IMR-90 (cell line): ENCODE results near the gene EHMT1. TPM values are rescaled to one million over a fixed set of nuclear protein-coding genes. Genes with fewer than 3 reads are reported as not detected.

Experiments
- ATAC-seq: fragments of 200-7000 bp; cut with Tn5 transposase; 2 replicates; pipeline ENCODE4 v1.9.1; 2020; ENCODE audit warnings: low read depth, mild to moderate bottlenecking, moderate library complexity
- BruUV-seq: library from RNA; stranded (reverse); fragments of 400-500 nt; replicated peaks from 2 replicates; lab custom pipeline; 2021; lab: Mats Ljungman, UMichigan
- CTCF ChIA-PET: fragments of 300-600 bp; formaldehyde crosslinking; extraction: SDS; loops from one replicate; lab custom pipeline; 2021; ENCODE audit warnings: antibody characterized with exemption; lab: Yijun Ruan, JAX
- POLR2A ChIA-PET: fragments of 300-600 bp; sonication (Branson Sonifier 250); formaldehyde crosslinking; loops from one replicate; lab custom pipeline; 2022; ENCODE audit warnings: antibody characterized with exemption; ENCODE audit not compliant: unreplicated experiment; lab: Charles Lee
- DNase-seq: peaks from one replicate; pipeline ENCODE4 v3.0.0; 2013
- H2AFZ ChIP-seq: replicated peaks from 2 replicates; pipeline ENCODE3; 2013; ENCODE audit warnings: low read length, mild to moderate bottlenecking; ENCODE audit not compliant: poor library complexity
- H2AK5ac ChIP-seq: 2 replicates; pipeline ENCODE4 v1.6.1; 2013; ENCODE audit warnings: low read depth, low read length, inconsistent platforms
- H2AK9ac ChIP-seq: replicated peaks from 2 replicates; pipeline ENCODE3; 2013; ENCODE audit warnings: mild to moderate bottlenecking, low read depth, low read length, moderate library complexity; ENCODE audit not compliant: poor library complexity
- H2BK120ac ChIP-seq: 2 replicates; pipeline ENCODE4 v1.6.1; 2013; ENCODE audit warnings: low read depth, low read length, inconsistent platforms
- H2BK15ac ChIP-seq: 3 replicates; pipeline ENCODE4 v1.6.1; 2013; ENCODE audit warnings: low read depth, low read length, inconsistent platforms
- H2BK20ac ChIP-seq: 2 replicates; pipeline ENCODE4 v1.6.1; 2013; ENCODE audit warnings: low read depth, mild to moderate bottlenecking, inconsistent platforms, low read length, moderate library complexity
- H2BK5ac ChIP-seq: 2 replicates; pipeline ENCODE4 v1.6.1; 2013; ENCODE audit warnings: mild to moderate bottlenecking, low read depth, low read length, inconsistent platforms; ENCODE audit not compliant: poor library complexity, severe bottlenecking
- H3K14ac ChIP-seq: replicated peaks from 2 replicates; pipeline ENCODE4 v1.6.1; 2013; ENCODE audit warnings: low read depth, low read length, inconsistent platforms
- H3K18ac ChIP-seq: 2 replicates; pipeline ENCODE4 v1.6.1; 2013; ENCODE audit warnings: low read depth, low read length, control low read depth
- H3K23ac ChIP-seq: 2 replicates; pipeline ENCODE4 v1.6.1; 2013; ENCODE audit warnings: low read depth, low read length, inconsistent platforms
- H3K27ac ChIP-seq: 2 replicates; pipeline ENCODE4 v1.5.1; 2013; ENCODE audit warnings: mild to moderate bottlenecking, control low read depth, low read length; ENCODE audit not compliant: insufficient read depth
- H3K27me3 ChIP-seq: 2 replicates; pipeline ENCODE4 v1.6.1; 2013; ENCODE audit warnings: low read length; ENCODE audit not compliant: control insufficient read depth, insufficient read depth
- H3K36me3 ChIP-seq: 2 replicates; pipeline ENCODE4 v1.6.1; 2013; ENCODE audit warnings: low read length, mixed read lengths; ENCODE audit not compliant: control insufficient read depth, insufficient read depth
- H3K4ac ChIP-seq: 2 replicates; pipeline ENCODE4 v1.6.1; 2013; ENCODE audit warnings: low read depth, low read length, inconsistent platforms
- H3K4me1 ChIP-seq: 2 replicates; pipeline ENCODE4 v1.6.1; 2013; ENCODE audit warnings: low read length, mixed read lengths; ENCODE audit not compliant: control insufficient read depth, insufficient read depth
- H3K4me2 ChIP-seq: 2 replicates; pipeline ENCODE4 v1.6.1; 2013; ENCODE audit warnings: low read depth, mild to moderate bottlenecking, control low read depth, low read length, moderate library complexity
- H3K4me3 ChIP-seq: 2 replicates; pipeline ENCODE4 v1.5.1; 2013; ENCODE audit warnings: low read depth, mild to moderate bottlenecking, control low read depth, low read length, moderate library complexity; ENCODE audit not compliant: insufficient read depth
- H3K56ac ChIP-seq: 2 replicates; pipeline ENCODE4 v1.6.1; 2013; ENCODE audit warnings: low read length, inconsistent platforms; ENCODE audit not compliant: insufficient read depth; ENCODE audit errors: extremely low read depth
- H3K79me1 ChIP-seq, 2 experiments: 2 replicates each; pipeline ENCODE4 v1.6.1; 2013; ENCODE audit warnings: low read length in 2 of 2, inconsistent platforms in 1 of 2, low read depth in 1 of 2
- H3K9ac ChIP-seq: 2 replicates; pipeline ENCODE4 v1.6.1; 2013; ENCODE audit warnings: low read depth, low read length, control low read depth
- H3K9me1 ChIP-seq: 2 replicates; pipeline ENCODE4 v1.6.1; 2013; ENCODE audit warnings: low read length, inconsistent platforms; ENCODE audit not compliant: insufficient read depth
- H3K9me3 ChIP-seq: 2 replicates; pipeline ENCODE4 v1.6.1; 2013; ENCODE audit warnings: low read length; ENCODE audit not compliant: control insufficient read depth, insufficient read depth
- H4K20me1 ChIP-seq: 2 replicates; pipeline ENCODE4 v1.6.1; 2013; ENCODE audit warnings: low read length, inconsistent platforms; ENCODE audit not compliant: insufficient read depth
- H4K5ac ChIP-seq: 2 replicates; pipeline ENCODE4 v1.6.1; 2013; ENCODE audit warnings: mild to moderate bottlenecking, low read depth, low read length, control low read depth
- H4K8ac ChIP-seq, 2 experiments: 2 replicates each; pipeline ENCODE4 v1.6.1; 2013; ENCODE audit warnings: low read depth in 2 of 2, low read length in 2 of 2, control low read depth in 1 of 2, inconsistent platforms in 1 of 2
- H4K91ac ChIP-seq: 2 replicates; pipeline ENCODE4 v1.6.1; 2013; ENCODE audit warnings: low read depth, low read length, inconsistent platforms; ENCODE audit not compliant: insufficient read depth
- BHLHE40 ChIP-seq: fragments of 150-350 bp; IDR thresholded peaks from 2 replicates; pipeline ENCODE4 v1.6.1; 2016; ENCODE audit warnings: mild to moderate bottlenecking, low read depth, low read length
- CHD1 ChIP-seq: IDR thresholded peaks from 2 replicates; pipeline ENCODE4 v1.6.1; 2012; ENCODE audit warnings: low read depth, low read length, improper control_type of control experiment
- FOS ChIP-seq: fragments of 150-350 bp; IDR thresholded peaks from 2 replicates; pipeline ENCODE4 v1.6.1; 2016; ENCODE audit warnings: low read depth, low read length
- NFE2L2 ChIP-seq: fragments of 150-350 bp; IDR thresholded peaks from 2 replicates; pipeline ENCODE4 v1.6.1; 2016; ENCODE audit warnings: low read depth, mild to moderate bottlenecking, low read length
- POLR2A ChIP-seq: IDR thresholded peaks from 2 replicates; pipeline ENCODE4 v1.6.1; 2012; ENCODE audit warnings: mild to moderate bottlenecking, low read depth, low read length
- RCOR1 ChIP-seq: IDR thresholded peaks from 2 replicates; pipeline ENCODE4 v1.6.1; 2012; ENCODE audit warnings: mild to moderate bottlenecking, low read length, improper control_type of control experiment; ENCODE audit not compliant: insufficient replicate concordance
- WGBS, 2 experiments: methylation state at CpG; one replicate each; pipeline versions ENCODE4 v1.1.5 to v1.1.7; 2013; ENCODE audit warnings: missing lambda C conversion rate in 2 of 2; ENCODE audit not compliant: insufficient read length in 1 of 2; ENCODE audit errors: extremely low coverage in 2 of 2; 5-methylcytosine and 5-hydroxymethylcytosine counted together
- dilution Hi-C: fragments of 300-500 bp; cut with HindIII; formaldehyde crosslinking; loops from one replicate; pipeline ENCODE4 v1.14.3; 2018; ENCODE audit warnings: low sequenced_read_pairs; ENCODE audit not compliant: unreplicated experiment
- in situ Hi-C: fragments of 300-500 bp; cut with MboI; formaldehyde crosslinking; loops from 3 replicates; pipeline ENCODE4 v1.14.3; 2019; ENCODE audit warnings: low sequenced_read_pairs, inconsistent platforms, mixed read lengths
- intact Hi-C: fragments of 100-400 bp; cut with micrococcal nuclease; formaldehyde crosslinking; loops from 2 replicates; pipeline ENCODE4 v1.10.0; 2022
- polyA plus RNA-seq, 3 experiments: library from polyadenylated mRNA; depleted of rRNA; stranded (reverse); fragments of >200 nt; gene quantifications; 2 replicates each; pipeline ENCODE4 v1.2.3, GENCODE V29; 2012; ENCODE audit warnings: low replicate concordance in 1 of 3
- total RNA-seq: library from RNA; depleted of rRNA; stranded (reverse); fragments of >200 nt; gene quantifications from 2 replicates; pipeline ENCODE4 v1.2.3, GENCODE V29; 2012

Gene EHMT1
- total and polyA plus RNA-seq, 2 of the 4 experiments (the other 2 are of a cell fraction) = 32.8 to 35.1 TPM

GRCh38 chr9:137739371-137740309 is 120.8 kb downstream of the EHMT1 start:
- Histone ChIP-seq H2AK9ac (no peak overlapping the region), H3K27ac (no peak overlapping the region), H3K9ac (no peak overlapping the region), H3K14ac (no peak overlapping the region; the same call in 1 of the 2 replicates), H4K91ac (no peak overlapping the region), H3K36me3 (peaks cover 13% of the 10 kb centered on the region), H2BK120ac (no peak overlapping the region), H2AK5ac (no peak overlapping the region), H3K9me1 (peaks cover 9% of the 10 kb centered on the region), H3K56ac (no peak overlapping the region), H4K8ac (no peak overlapping the region), H3K27me3 (no peaks in the 10 kb centered on the region), H4K20me1 (peaks cover 13% of the 10 kb centered on the region), H3K4me3 (no peak overlapping the region), H2BK20ac (no peak overlapping the region), H3K4me1 (no peaks in the 10 kb centered on the region; the same call in 1 of the 2 replicates), H3K9me3 (no peaks in the 10 kb centered on the region), H3K79me1 (peaks cover 23 to 45% of the 10 kb centered on the region in 2 experiments), H3K18ac (no peak overlapping the region), H4K5ac (no peak overlapping the region), H3K4me2 (no peak overlapping the region), H3K23ac (no peak overlapping the region), H2BK5ac (no peak overlapping the region), H3K4ac (no peak overlapping the region), H2BK15ac (no peak overlapping the region), H2AFZ (no peak overlapping the region)
- DNase-seq (no peak), ATAC-seq (peak; percentile 19; the same call in 1 of the 2 replicates)
- dilution Hi-C loops (no loop called here), intact Hi-C loops (no loop called here), in situ Hi-C loops (no loop called here)
- TF ChIP-seq NFE2L2 (no peak), FOS (no peak), BHLHE40 (no peak), CHD1 (no peak), RCOR1 (no peak), POLR2A (no peak)
- ChIA-PET POLR2A (no interaction called here), CTCF (no interaction called here)
- BruUV-seq = no TSS peak
- WGBS, 2 experiments = 59% methylated on average over 7 of the region's 12 CpGs; no CpG with 5 or more reads in 1 of the 2 experiments
